H9 (cell line): ENCODE data around the gene NCAM1. TPM values are rescaled to one million over a fixed set of nuclear protein-coding genes. Genes with fewer than 3 reads are reported as not detected.

Experiments
- DNase-seq: peaks from one replicate; pipeline ENCODE4 v3.0.0-alpha.2; 2017
- H2AFZ ChIP-seq: one replicate; pipeline ENCODE4 v1.6.1; 2013; ENCODE audit warnings: mild to moderate bottlenecking, low read length, control low read depth, moderate library complexity
- H2AK5ac ChIP-seq: 2 replicates; pipeline ENCODE4 v1.6.1; 2013; ENCODE audit warnings: low read length, control low read depth, mixed read lengths; ENCODE audit not compliant: insufficient read length
- H2BK120ac ChIP-seq: one replicate; pipeline ENCODE4 v1.6.1; 2013; ENCODE audit warnings: low read depth, mild to moderate bottlenecking, low read length, control low read depth, inconsistent platforms; ENCODE audit not compliant: poor library complexity, severe bottlenecking
- H2BK12ac ChIP-seq: 2 replicates; pipeline ENCODE4 v1.6.1; 2013; ENCODE audit warnings: low read length, control low read depth, mixed read lengths, low read depth; ENCODE audit not compliant: insufficient read length
- H2BK15ac ChIP-seq: 2 replicates; pipeline ENCODE4 v1.6.1; 2013; ENCODE audit warnings: low read depth, low read length, control low read depth
- H2BK20ac ChIP-seq: one replicate; pipeline ENCODE4 v1.6.1; 2013; ENCODE audit warnings: low read depth, mild to moderate bottlenecking, low read length, control low read depth, inconsistent platforms; ENCODE audit not compliant: poor library complexity, severe bottlenecking
- H2BK5ac ChIP-seq: 2 replicates; pipeline ENCODE4 v1.6.1; 2013; ENCODE audit warnings: low read length, control low read depth, mixed read lengths; ENCODE audit not compliant: insufficient read length
- H3K14ac ChIP-seq: 2 replicates; pipeline ENCODE4 v1.6.1; 2013; ENCODE audit warnings: low read length, control low read depth; ENCODE audit not compliant: insufficient read depth
- H3K18ac ChIP-seq: 2 replicates; pipeline ENCODE4 v1.6.1; 2013; ENCODE audit warnings: low read depth, mild to moderate bottlenecking, mixed read lengths, low read length, control low read depth; ENCODE audit not compliant: insufficient read length
- H3K23ac ChIP-seq: 2 replicates; pipeline ENCODE4 v1.6.1; 2013; ENCODE audit warnings: low read length, control low read depth, mixed read lengths, low read depth; ENCODE audit not compliant: insufficient read length
- H3K23me2 ChIP-seq: 2 replicates; pipeline ENCODE4 v1.6.1; 2013; ENCODE audit warnings: low read depth, mild to moderate bottlenecking, mixed read lengths, low read length, control low read depth; ENCODE audit not compliant: insufficient read length, poor library complexity, severe bottlenecking
- H3K27ac ChIP-seq: 2 replicates; pipeline ENCODE4 v1.5.1; 2013; ENCODE audit warnings: low read length, control low read depth, mixed read lengths, low read depth; ENCODE audit not compliant: insufficient read length
- H3K27me3 ChIP-seq: 2 replicates; pipeline ENCODE4 v1.6.1; 2013; ENCODE audit warnings: low read length, control low read depth, inconsistent platforms; ENCODE audit not compliant: insufficient read depth
- H3K4ac ChIP-seq: 2 replicates; pipeline ENCODE4 v1.6.1; 2013; ENCODE audit warnings: low read depth, mild to moderate bottlenecking, control low read depth, inconsistent platforms, low read length, moderate library complexity
- H3K4me1 ChIP-seq: 2 replicates; pipeline ENCODE4 v1.6.1; 2013; ENCODE audit warnings: low read length, control low read depth, inconsistent platforms; ENCODE audit not compliant: insufficient read depth
- H3K4me2 ChIP-seq: 2 replicates; pipeline ENCODE4 v1.6.1; 2013; ENCODE audit warnings: low read length, control low read depth, mixed read lengths; ENCODE audit not compliant: insufficient read length, insufficient read depth
- H3K56ac ChIP-seq: 2 replicates; pipeline ENCODE4 v1.6.1; 2013; ENCODE audit warnings: low read depth, mild to moderate bottlenecking, mixed read lengths, low read length, control low read depth; ENCODE audit not compliant: insufficient read length
- H3K79me1 ChIP-seq: 2 replicates; pipeline ENCODE4 v1.6.1; 2013; ENCODE audit warnings: low read depth, mild to moderate bottlenecking, moderate library complexity, low read length, control low read depth, inconsistent platforms; ENCODE audit not compliant: insufficient read depth, poor library complexity, severe bottlenecking
- H3K79me2 ChIP-seq: 2 replicates; pipeline ENCODE4 v1.6.1; 2013; ENCODE audit warnings: low read length, control low read depth, inconsistent platforms; ENCODE audit not compliant: insufficient read depth
- H3K9ac ChIP-seq: 2 replicates; pipeline ENCODE4 v1.6.1; 2013; ENCODE audit warnings: low read length, control low read depth, mixed read lengths; ENCODE audit not compliant: insufficient read length; ENCODE audit errors: extremely low read depth
- H3K9me3 ChIP-seq: one replicate; pipeline ENCODE4 v1.6.1; 2013; ENCODE audit warnings: low read depth, low read length, inconsistent platforms; ENCODE audit not compliant: control insufficient read depth
- H3T11ph ChIP-seq: one replicate; pipeline ENCODE4 v1.6.1; 2013; ENCODE audit warnings: mild to moderate bottlenecking, low read length, control low read depth, inconsistent platforms
- H4K20me1 ChIP-seq: one replicate; pipeline ENCODE4 v1.6.1; 2013; ENCODE audit not compliant: control insufficient read depth, insufficient read length, insufficient read depth
- H4K5ac ChIP-seq: 2 replicates; pipeline ENCODE4 v1.6.1; 2013; ENCODE audit warnings: low read depth, mild to moderate bottlenecking, mixed read lengths, low read length, control low read depth; ENCODE audit not compliant: insufficient read length
- H4K8ac ChIP-seq: replicated peaks from 2 replicates; pipeline ENCODE4 v1.6.1; 2013; ENCODE audit warnings: low read length, control low read depth, mixed read lengths, low read depth; ENCODE audit not compliant: insufficient read length
- H4K91ac ChIP-seq: 2 replicates; pipeline ENCODE4 v1.6.1; 2013; ENCODE audit warnings: low read depth, mild to moderate bottlenecking, moderate library complexity, mixed read lengths, low read length, control low read depth; ENCODE audit not compliant: insufficient read length
- H3K27ac Mint-ChIP-seq, 3 experiments: 2 replicates in 2 of 3; 3 replicates in 1 of 3; pipeline ENCODE4 v1.8.0; 2020 to 2021; ENCODE audit warnings: mixed read lengths in 3 of 3, mild to moderate bottlenecking in 1 of 3, moderate library complexity in 1 of 3
- H3K27me3 Mint-ChIP-seq: 2 replicates; pipeline ENCODE4 v1.8.0; 2021; ENCODE audit warnings: low read depth, mild to moderate bottlenecking, moderate library complexity, mixed read lengths
- H3K36me3 Mint-ChIP-seq, 3 experiments: 2 replicates in 2 of 3; 3 replicates in 1 of 3; pipeline ENCODE4 v1.8.0; 2020 to 2021; ENCODE audit warnings: low read depth in 3 of 3, mixed read lengths in 3 of 3; ENCODE audit not compliant: insufficient read depth in 1 of 3
- H3K4me1 Mint-ChIP-seq, 2 experiments: 2 replicates each; pipeline ENCODE4 v1.8.0; 2020; ENCODE audit warnings: mixed read lengths in 2 of 2
- H3K4me3 Mint-ChIP-seq, 2 experiments: 2 replicates in 1 of 2; 3 replicates in 1 of 2; pipeline ENCODE4 v1.8.0; 2020 to 2021; ENCODE audit warnings: mild to moderate bottlenecking in 2 of 2, mixed read lengths in 2 of 2, moderate library complexity in 1 of 2
- H3K9me3 Mint-ChIP-seq, 2 experiments: 2 replicates in 1 of 2; 3 replicates in 1 of 2; pipeline ENCODE4 v1.8.0; 2020; ENCODE audit warnings: mild to moderate bottlenecking in 2 of 2, mixed read lengths in 2 of 2, moderate library complexity in 1 of 2
- CTCF ChIP-seq: fragments of 200-600 bp; sonication (generic); conservative IDR thresholded peaks from 3 replicates; pipeline ENCODE4 v1.8.0; 2021; ENCODE audit warnings: antibody characterized with exemption, mild to moderate bottlenecking
- WGBS: extraction: QIAGEN DNeasy Blood & Tissue Kit; methylation state at CpG from one replicate; pipeline ENCODE4 v1.1.7; 2013; ENCODE audit warnings: missing lambda C conversion rate, low lambda C conversion rate, mixed read lengths; ENCODE audit not compliant: insufficient read length; ENCODE audit errors: extremely low coverage; 5-methylcytosine and 5-hydroxymethylcytosine counted together
- total RNA-seq: library from RNA; stranded (reverse); gene quantifications from 2 replicates; pipeline ENCODE4 v1.2.1, GENCODE V29; 2021

The NCAM1 gene
- total RNA-seq, 1 experiment from 2014 or later, result 2.5 TPM

DNA sequence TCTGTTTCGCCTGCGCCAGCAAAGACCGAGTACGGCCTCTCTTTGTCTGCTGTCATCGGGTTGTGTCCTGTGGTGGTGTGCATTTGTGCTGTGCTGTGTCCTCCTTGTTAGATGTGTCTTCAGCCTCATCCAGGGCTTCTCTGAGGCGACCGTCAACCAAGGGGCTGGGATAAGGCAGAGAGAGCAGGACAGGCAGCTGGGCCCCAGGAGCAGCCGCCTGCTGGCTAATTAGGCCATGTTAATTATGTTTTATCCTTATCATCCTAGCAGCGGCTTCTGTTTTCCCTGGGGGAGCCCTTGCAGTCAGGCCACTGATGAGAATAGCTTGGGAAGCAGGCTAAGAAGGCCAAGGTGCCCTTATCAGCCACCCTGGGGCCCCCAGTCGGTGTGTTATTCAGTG is 312.5 kb downstream of the NCAM1 start:
- Histone ChIP-seq H3K23me2 (no peaks in the 10 kb centered on the region), H3T11ph (no peak overlapping the region), H3K4me1 (no peaks in the 10 kb centered on the region), H3K56ac (no peak overlapping the region), H2BK15ac (no peak overlapping the region), H3K27ac (no peak overlapping the region), H3K79me1 (no peaks in the 10 kb centered on the region), H3K27me3 (no peaks in the 10 kb centered on the region), H3K4ac (no peak overlapping the region), H2AFZ (no peak overlapping the region), H3K79me2 (no peaks in the 10 kb centered on the region), H3K9ac (no peak overlapping the region), H4K5ac (no peak overlapping the region), H3K23ac (no peak overlapping the region), H2BK12ac (no peak overlapping the region), H3K4me2 (no peak overlapping the region), H4K8ac (no peak overlapping the region), H2AK5ac (no peak overlapping the region), H4K91ac (no peak overlapping the region), H2BK120ac (no peak overlapping the region), H4K20me1 (no peaks in the 10 kb centered on the region), H3K18ac (no peak overlapping the region), H3K14ac (no peak overlapping the region), H2BK5ac (no peak overlapping the region), H3K9me3 (no peaks in the 10 kb centered on the region), H2BK20ac (no peak overlapping the region)
- DNase-seq, result no peak
- H3K27me3 Mint-ChIP-seq, result no peaks in the 10 kb centered on the region; the same call in 1 of the 2 replicates
- H3K36me3 Mint-ChIP-seq, result no peaks in the 10 kb centered on the region
- TF ChIP-seq CTCF, result no peak
- no peak overlapping the region for H3K4me3 Mint-ChIP-seq
- peaks cover 0 to 4% of the 10 kb centered on the region in 2 experiments; a peak in 1 of 4 replicates for H3K4me1 Mint-ChIP-seq
- WGBS, result no CpG with 5 or more reads among the region's 10 CpGs
- no peaks in the 10 kb centered on the region for H3K9me3 Mint-ChIP-seq
- no peak overlapping the region; a peak in 1 of 7 replicates for H3K27ac Mint-ChIP-seq
